ENCODE measurements around the gene GPR34.
"Not testable (repeated sequence)": the region's sequence is repeated elsewhere in the genome, so short reads cannot be mapped to it uniquely, and the experiment has no call there.

The GPR34 gene

DNA sequence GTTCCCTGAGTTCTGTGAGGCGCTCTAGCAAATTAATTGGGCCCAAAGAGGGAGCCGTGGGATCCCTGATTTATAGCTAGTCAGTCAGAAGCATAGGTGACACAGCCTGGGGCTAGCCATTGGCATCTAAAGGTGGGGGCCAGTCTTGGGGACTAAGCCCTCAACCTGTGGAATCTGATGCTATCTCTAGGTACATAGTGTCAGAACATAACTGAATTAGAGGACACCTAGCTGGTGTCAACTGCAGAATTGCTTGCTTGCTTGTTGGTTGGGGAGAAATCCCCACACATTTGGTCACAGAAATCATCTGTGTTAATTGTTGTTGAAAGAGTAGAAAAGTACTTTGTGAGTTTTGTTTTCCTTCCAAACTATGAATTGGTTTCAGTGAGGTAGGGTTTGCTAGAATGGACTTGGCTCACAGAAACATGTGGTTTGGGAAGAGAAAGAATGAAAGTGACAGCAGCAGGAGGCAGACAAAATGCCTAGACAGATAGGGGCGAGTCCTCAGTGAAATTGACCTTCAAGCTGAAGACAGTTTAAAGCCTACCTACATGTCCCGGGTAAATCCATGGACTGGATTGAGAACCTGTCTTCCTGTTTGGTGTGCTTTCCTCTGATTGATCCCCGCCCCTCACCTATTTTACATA, 22.4 kb downstream of the GPR34 start:
- H3K27me3 ChIP-seq (replicated peaks; ENCODE audit: control insufficient read depth, insufficient read depth, low read length): no peaks in the 10 kb centered on the region; the same call in 1 of the 2 replicates
- DNase-seq (ENCODE audit: extremely low read depth, insufficient read length): no peak

DNA sequence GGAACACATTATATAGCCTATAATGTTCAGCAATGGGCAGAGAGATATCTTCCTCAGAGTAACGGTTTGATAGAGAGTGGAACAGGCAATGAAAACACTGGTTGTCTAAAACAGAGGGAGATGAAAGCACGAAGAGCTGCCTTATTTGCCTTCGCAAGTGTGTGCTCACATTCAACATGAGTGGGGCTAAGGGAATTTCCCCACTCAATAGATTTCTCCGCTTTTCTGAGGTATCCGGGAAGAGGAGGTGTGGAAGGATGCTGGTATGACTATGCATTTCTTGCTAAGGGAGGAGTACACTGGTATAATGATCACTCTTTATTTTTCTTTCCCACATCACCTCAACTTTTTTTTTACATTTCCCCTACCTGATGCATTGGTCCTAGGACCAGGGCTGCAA, 27.4 kb downstream of the GPR34 start:
- TF ChIP-seq, protein P1, sequence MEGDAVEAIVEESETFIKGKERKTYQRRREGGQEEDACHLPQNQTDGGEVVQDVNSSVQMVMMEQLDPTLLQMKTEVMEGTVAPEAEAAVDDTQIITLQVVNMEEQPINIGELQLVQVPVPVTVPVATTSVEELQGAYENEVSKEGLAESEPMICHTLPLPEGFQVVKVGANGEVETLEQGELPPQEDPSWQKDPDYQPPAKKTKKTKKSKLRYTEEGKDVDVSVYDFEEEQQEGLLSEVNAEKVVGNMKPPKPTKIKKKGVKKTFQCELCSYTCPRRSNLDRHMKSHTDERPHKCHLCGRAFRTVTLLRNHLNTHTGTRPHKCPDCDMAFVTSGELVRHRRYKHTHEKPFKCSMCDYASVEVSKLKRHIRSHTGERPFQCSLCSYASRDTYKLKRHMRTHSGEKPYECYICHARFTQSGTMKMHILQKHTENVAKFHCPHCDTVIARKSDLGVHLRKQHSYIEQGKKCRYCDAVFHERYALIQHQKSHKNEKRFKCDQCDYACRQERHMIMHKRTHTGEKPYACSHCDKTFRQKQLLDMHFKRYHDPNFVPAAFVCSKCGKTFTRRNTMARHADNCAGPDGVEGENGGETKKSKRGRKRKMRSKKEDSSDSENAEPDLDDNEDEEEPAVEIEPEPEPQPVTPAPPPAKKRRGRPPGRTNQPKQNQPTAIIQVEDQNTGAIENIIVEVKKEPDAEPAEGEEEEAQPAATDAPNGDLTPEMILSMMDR (IDR thresholded peaks at IDR 0.05; ENCODE audit: insufficient read depth, low read length, poor library complexity, severe bottlenecking): no peak
- Histone ChIP-seq H3K36me3 (ENCODE audit: control insufficient read depth, insufficient read depth, low read length) (no peaks in the 10 kb centered on the region), H3K4me3 (replicated peaks; ENCODE audit: low read depth, low read length) (no peak overlapping the region), H3K27me3 (replicated peaks; ENCODE audit: control insufficient read depth, insufficient read depth, low read length) (no peaks in the 10 kb centered on the region)
- no peak for DNase-seq (ENCODE audit: extremely low read depth, insufficient read length)

More for the DNA sequence above, 22.4 kb downstream of the GPR34 start:
- TF ChIP-seq, protein P1 (IDR thresholded peaks at IDR 0.05; ENCODE audit: insufficient read depth, low read length, poor library complexity, severe bottlenecking): no peak
- Histone ChIP-seq H3K36me3 (ENCODE audit: control insufficient read depth, insufficient read depth, low read length) (no peaks in the 10 kb centered on the region), H3K4me3 (replicated peaks; ENCODE audit: low read depth, low read length) (no peak overlapping the region)

DNA sequence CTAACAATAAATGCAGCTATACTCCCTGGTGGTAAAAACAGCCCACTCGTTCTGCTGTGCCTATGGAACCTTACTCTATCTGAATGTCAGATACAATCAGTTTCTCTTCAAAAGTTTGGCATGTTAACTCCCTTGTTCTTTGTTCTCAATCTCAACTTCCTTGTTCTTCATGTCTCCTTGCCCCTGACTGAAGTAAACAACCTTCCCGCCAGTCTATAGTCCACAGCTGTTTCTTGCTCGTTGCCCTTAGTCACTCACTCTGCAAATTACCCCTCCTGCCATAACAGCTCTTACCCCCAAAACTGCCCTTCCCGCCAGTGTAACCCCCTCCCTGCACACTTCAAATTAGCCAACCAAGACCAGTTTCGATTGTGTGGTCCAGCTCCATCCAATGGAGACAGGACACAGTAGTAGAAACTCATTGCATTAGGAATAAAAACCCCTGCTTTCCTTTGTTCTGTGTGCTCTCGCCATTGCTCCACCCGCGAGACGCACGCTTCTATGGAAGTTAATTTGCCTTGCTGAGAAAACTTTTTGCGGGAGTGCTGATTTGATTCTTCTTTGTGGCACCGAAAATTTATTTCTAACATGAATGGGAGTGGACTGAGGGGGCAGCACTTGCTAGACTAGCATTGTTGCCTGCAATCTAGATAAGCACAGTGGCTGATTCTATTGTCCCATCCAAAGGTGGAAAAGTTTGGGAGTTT, 28.1 kb downstream of the GPR34 start:
- TF ChIP-seq, protein P1 (IDR thresholded peaks at IDR 0.05; ENCODE audit: insufficient read depth, low read length, poor library complexity, severe bottlenecking): no peak
- DNase-seq (ENCODE audit: extremely low read depth, insufficient read length): no peak
- Histone ChIP-seq H3K4me3 (replicated peaks; ENCODE audit: low read depth, low read length) (no peak overlapping the region), H3K36me3 (ENCODE audit: control insufficient read depth, insufficient read depth, low read length) (no peaks in the 10 kb centered on the region), H3K27me3 (replicated peaks; ENCODE audit: control insufficient read depth, insufficient read depth, low read length) (no peaks in the 10 kb centered on the region)

DNA sequence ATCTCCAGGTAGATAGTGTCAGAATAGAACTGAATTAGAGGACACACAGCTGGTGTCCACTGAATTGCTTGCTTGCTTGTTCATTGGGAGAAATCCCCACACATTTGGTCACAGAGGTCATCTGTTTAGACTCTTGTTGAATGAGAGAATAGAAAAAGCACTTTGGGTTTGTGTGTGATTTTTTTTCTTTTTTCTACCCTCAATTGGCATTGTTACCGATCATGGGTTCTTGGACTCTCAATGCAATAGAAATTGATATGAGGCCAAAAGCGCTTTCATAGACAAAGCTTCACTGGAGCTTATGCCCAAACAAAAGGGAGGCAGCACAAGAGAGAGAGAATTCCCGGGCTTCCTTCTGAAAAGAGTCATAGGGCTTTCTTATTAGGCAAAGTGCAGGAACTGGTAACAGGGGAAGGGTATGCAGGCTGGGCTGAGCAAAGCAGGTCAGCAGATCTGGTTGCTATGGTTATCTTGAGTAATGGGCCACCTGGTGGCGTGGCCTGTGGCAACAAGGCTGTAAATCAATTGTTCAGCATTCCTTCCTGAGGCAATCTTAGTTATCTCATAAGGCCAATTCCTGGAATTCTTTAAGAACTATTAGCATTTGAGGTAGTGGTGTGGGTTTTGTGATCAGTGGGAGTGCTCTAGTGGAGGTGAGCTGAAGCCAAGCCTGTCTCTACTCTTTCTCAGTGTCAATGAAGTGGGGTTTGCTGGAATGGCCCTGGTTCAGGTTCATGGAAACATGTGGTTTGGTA, 29.9 kb downstream of the GPR34 start:
- Histone ChIP-seq H3K4me3 (replicated peaks; ENCODE audit: low read depth, low read length) (no peak overlapping the region), H3K27me3 (replicated peaks; ENCODE audit: control insufficient read depth, insufficient read depth, low read length) (no peaks in the 10 kb centered on the region), H3K36me3 (ENCODE audit: control insufficient read depth, insufficient read depth, low read length) (no peaks in the 10 kb centered on the region)
- TF ChIP-seq, protein P1 (IDR thresholded peaks at IDR 0.05; ENCODE audit: insufficient read depth, low read length, poor library complexity, severe bottlenecking): no peak
- DNase-seq (ENCODE audit: extremely low read depth, insufficient read length): no peak

DNA sequence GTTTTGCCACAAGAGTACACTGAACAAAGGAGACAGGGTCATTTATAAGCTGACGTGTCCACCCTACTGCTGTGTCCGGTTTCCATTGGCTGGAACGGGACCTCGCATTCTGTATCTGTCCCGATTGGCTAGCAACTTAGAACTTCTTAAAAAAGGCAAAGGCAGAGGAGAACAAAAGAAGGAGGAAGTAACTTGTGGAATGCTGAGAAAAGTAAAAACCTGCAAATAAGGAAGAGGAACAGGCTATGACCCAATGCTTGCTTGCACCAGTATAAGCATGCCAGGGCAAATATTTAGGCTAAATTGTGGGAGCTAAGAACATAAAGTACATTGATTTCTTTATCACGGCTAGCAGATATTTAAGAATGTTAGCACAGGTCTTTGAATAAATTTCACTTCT, 30.8 kb downstream of the GPR34 start:
- not testable (repeated sequence) for H3K27me3 ChIP-seq (replicated peaks; ENCODE audit: control insufficient read depth, insufficient read depth, low read length); H3K36me3 ChIP-seq (ENCODE audit: control insufficient read depth, insufficient read depth, low read length); DNase-seq (ENCODE audit: extremely low read depth, insufficient read length); H3K4me3 ChIP-seq (replicated peaks; ENCODE audit: low read depth, low read length)
